Stimulated activated CD8-positive, alpha-beta memory T cell treated with anti-CD3 and anti-CD28 coated beads, Interleukin-4, amount 100 ng/mL, for 4 hours (primary cell): ENCODE data around the gene PCK2.
A peak's percentile ranks its signal among the peaks of the same experiment; 100 is the strongest.

Source experiments
- DNase-seq, 2 donors: peaks; one replicate each; pipeline ENCODE4 v3.0.0-alpha.2; 2020; ENCODE audit warnings: low read depth in 2 of 2, low spot score in 1 of 2

Gene PCK2

GRCh38 chr14:24074625-24075484 lies 19.3 kb upstream of the PCK2 start:
- no peak for DNase-seq

- DNase-seq = no peak
Observed at GRCh38 chr14:24075485-24076301, 18.4 kb upstream of the PCK2 start.

- DNase-seq = no peak
Observed at GRCh38 chr14:24076302-24076601, 17.9 kb upstream of the PCK2 start.

- DNase-seq = no peak
Observed at GRCh38 chr14:24077086-24077485, 17.0 kb upstream of the PCK2 start.

GRCh38 chr14:24078146-24078545 lies 16.0 kb upstream of the PCK2 start:
- DNase-seq = no peak

- DNase-seq = no peak
Observed at GRCh38 chr14:24079491-24080141, 14.5 kb upstream of the PCK2 start.

GRCh38 chr14:24080142-24080530 lies 14.0 kb upstream of the PCK2 start:
- no peak for DNase-seq

GRCh38 chr14:24080888-24081738 lies 13.0 kb upstream of the PCK2 start:
- peak in 1 of 2 donors; percentile 40 for DNase-seq

GRCh38 chr14:24081739-24082211 lies 12.3 kb upstream of the PCK2 start:
- DNase-seq = no peak

GRCh38 chr14:24082411-24083080 lies 11.6 kb upstream of the PCK2 start:
- no peak for DNase-seq

- no peak for DNase-seq
Observed at GRCh38 chr14:24083462-24083861, 10.6 kb upstream of the PCK2 start.

- no peak for DNase-seq
Observed at GRCh38 chr14:24084440-24084839, 9.7 kb upstream of the PCK2 start.

GRCh38 chr14:24085215-24085614 lies 8.9 kb upstream of the PCK2 start:
- no peak for DNase-seq

- no peak for DNase-seq
Observed at GRCh38 chr14:24086193-24086955, 7.7 kb upstream of the PCK2 start.

GRCh38 chr14:24087004-24087403 lies 7.1 kb upstream of the PCK2 start:
- DNase-seq = no peak

GRCh38 chr14:24088095-24088494 lies 6.0 kb upstream of the PCK2 start:
- no peak for DNase-seq

GRCh38 chr14:24089890-24090289 lies 4.2 kb upstream of the PCK2 start:
- DNase-seq = no peak

GRCh38 chr14:24092110-24092504 lies 2.0 kb upstream of the PCK2 start:
- DNase-seq = no peak

GRCh38 chr14:24092505-24093206 lies 1.5 kb upstream of the PCK2 start:
- DNase-seq = no peak
